Measurements from ENCODE around the gene RGS6.

DNA sequence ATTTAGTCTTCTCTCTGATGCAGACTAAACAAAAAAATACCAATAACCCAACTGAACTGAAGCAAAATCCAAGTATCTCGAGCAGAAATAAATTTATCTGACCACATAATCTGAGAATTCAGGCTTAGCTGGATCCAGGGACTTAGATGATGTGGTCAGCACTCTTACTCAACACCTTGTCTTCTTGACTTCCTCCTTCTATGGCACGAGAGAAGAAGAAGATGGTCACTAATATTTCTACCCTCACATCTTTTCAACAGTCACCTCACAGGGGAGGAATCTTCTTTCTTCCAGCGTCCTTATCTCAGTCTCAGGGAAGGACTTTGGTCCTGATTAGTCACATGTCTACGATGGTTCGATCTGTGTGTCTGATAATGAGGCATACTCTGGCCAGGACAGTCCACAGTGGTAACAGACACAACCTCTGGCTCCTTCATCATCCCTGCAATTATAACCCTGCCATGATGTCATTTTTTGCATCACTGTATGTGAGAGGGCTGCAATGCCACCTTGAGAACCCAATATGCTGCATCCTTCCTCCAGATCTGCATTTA lies 15.8 kb downstream of the RGS6 start:
- TF ChIP-seq EZH2 (IDR thresholded peaks at IDR 0.05; ENCODE audit: low read length, missing control alignments): no peak
- TF ChIP-seq, protein P1, sequence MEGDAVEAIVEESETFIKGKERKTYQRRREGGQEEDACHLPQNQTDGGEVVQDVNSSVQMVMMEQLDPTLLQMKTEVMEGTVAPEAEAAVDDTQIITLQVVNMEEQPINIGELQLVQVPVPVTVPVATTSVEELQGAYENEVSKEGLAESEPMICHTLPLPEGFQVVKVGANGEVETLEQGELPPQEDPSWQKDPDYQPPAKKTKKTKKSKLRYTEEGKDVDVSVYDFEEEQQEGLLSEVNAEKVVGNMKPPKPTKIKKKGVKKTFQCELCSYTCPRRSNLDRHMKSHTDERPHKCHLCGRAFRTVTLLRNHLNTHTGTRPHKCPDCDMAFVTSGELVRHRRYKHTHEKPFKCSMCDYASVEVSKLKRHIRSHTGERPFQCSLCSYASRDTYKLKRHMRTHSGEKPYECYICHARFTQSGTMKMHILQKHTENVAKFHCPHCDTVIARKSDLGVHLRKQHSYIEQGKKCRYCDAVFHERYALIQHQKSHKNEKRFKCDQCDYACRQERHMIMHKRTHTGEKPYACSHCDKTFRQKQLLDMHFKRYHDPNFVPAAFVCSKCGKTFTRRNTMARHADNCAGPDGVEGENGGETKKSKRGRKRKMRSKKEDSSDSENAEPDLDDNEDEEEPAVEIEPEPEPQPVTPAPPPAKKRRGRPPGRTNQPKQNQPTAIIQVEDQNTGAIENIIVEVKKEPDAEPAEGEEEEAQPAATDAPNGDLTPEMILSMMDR (conservative IDR thresholded peaks at IDR 0.05 in 1 of 2, IDR thresholded peaks at IDR 0.05 in 1 of 2; ENCODE audit: low read depth in 1 of 2, low read length in 2 of 2): no peak

Measured in fibroblast of lung (primary cell).